ENCODE measurements around the gene PDGFRB. TPM values are rescaled to one million over a fixed set of nuclear protein-coding genes. Genes with fewer than 3 reads are reported as not detected.

The PDGFRB gene
- polyA plus RNA-seq, 3 donors: 113 to 137 (median 137) TPM

GRCh38 chr5:150134198-150134588 lies 21.5 kb downstream of the PDGFRB start:
- no peak for DNase-seq

GRCh38 chr5:150133581-150134197 lies 22.0 kb downstream of the PDGFRB start:
- no peak for DNase-seq

GRCh38 chr5:150132740-150133139 lies 22.9 kb downstream of the PDGFRB start:
- no peak for DNase-seq

- no peak for DNase-seq
These were observed 23.5 kb downstream of the PDGFRB start for GRCh38 chr5:150131978-150132694.

GRCh38 chr5:150131461-150131860 lies 24.2 kb downstream of the PDGFRB start:
- no peak for DNase-seq

- no peak for DNase-seq
These were observed 25.1 kb downstream of the PDGFRB start for GRCh38 chr5:150130493-150130922.

- DNase-seq: no peak
These were observed 25.7 kb downstream of the PDGFRB start for GRCh38 chr5:150129813-150130492.

- no peak for DNase-seq
These were observed 26.2 kb downstream of the PDGFRB start for GRCh38 chr5:150129454-150129812.

- no peak for DNase-seq
These were observed 28.8 kb downstream of the PDGFRB start for GRCh38 chr5:150126921-150127265.

GRCh38 chr5:150126199-150126920 lies 29.3 kb downstream of the PDGFRB start:
- DNase-seq: no peak

GRCh38 chr5:150125334-150125733 lies 30.3 kb downstream of the PDGFRB start:
- DNase-seq: no peak

- DNase-seq: no peak
These were observed 31.0 kb downstream of the PDGFRB start for GRCh38 chr5:150124596-150124995.

GRCh38 chr5:150124111-150124557 lies 31.5 kb downstream of the PDGFRB start:
- no peak for DNase-seq

GRCh38 chr5:150123542-150123941 lies 32.1 kb downstream of the PDGFRB start:
- no peak for DNase-seq

GRCh38 chr5:150122536-150123481 lies 32.8 kb downstream of the PDGFRB start:
- no peak for DNase-seq

GRCh38 chr5:150122158-150122510 lies 33.5 kb downstream of the PDGFRB start:
- no peak for DNase-seq

GRCh38 chr5:150121448-150122157 lies 34.0 kb downstream of the PDGFRB start:
- no peak for DNase-seq

GRCh38 chr5:150120617-150121447 lies 34.8 kb downstream of the PDGFRB start:
- no peak for DNase-seq

GRCh38 chr5:150120062-150120441 lies 35.6 kb downstream of the PDGFRB start:
- no peak for DNase-seq
